Measurements from ENCODE around the gene SLC25A26. TPM values are rescaled to one million over a fixed set of nuclear protein-coding genes. Genes with fewer than 3 reads are reported as not detected.

The SLC25A26 gene
- total and polyA plus RNA-seq, 2 of the 13 experiments (the other 11 are each of a cell fraction or from before 2014, with no cell fraction given): 23.1 to 32.7 TPM

DNA sequence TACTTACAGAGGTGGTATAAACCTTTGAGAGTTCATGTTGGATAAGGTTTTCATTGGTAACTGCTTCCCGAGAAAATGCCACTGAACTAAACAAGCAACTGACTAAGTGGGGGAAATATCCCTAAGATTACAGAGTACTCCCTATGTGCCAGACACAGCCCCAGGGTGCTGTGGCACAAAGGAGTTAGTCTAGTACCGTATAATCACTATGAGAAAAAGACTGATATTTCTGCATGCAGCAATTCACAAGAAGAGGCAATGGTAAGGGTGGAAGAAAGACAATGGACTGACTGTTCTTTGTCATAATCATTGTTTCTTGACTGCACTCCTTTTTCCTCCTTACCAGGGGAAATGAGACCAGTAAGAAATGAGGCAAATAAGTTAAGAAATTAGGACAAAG lies 20.0 kb upstream of the SLC25A26 start:
- Histone ChIP-seq H3K79me2 (ENCODE audit: insufficient read depth, low read length) (no peaks in the 10 kb centered on the region), H3K27me3 (ENCODE audit: control insufficient read depth in 1 of 2, insufficient read depth in 2 of 2, low read length in 2 of 2) (no peaks in the 10 kb centered on the region), H3K36me3 (replicated peaks in 1 of 2; ENCODE audit: control insufficient read depth in 1 of 2, insufficient read depth in 2 of 2, low read length in 2 of 2) (no peaks in the 10 kb centered on the region), H3K4me2 (ENCODE audit: low read depth, low read length) (no peak overlapping the region), H4K20me1 (ENCODE audit: insufficient read depth, low read length) (no peaks in the 10 kb centered on the region), H3K9me3 (ENCODE audit: low read length) (no peaks in the 10 kb centered on the region), H3K27ac (ENCODE audit: extremely low read length, insufficient read depth, low read length) (no peak overlapping the region), H3K4me1 (ENCODE audit: insufficient read depth, low read length) (no peaks in the 10 kb centered on the region), H3K4me3 (replicated peaks in 1 of 3; ENCODE audit: insufficient read depth in 1 of 3, low read depth in 2 of 3, low read length in 3 of 3) (no peak overlapping the region), H2AFZ (ENCODE audit: low read length) (no peak overlapping the region), H3K9ac (ENCODE audit: insufficient read depth, low read depth, low read length) (no peak overlapping the region)
- in situ Hi-C loops (cut with HindIII; ENCODE audit: extremely low pct_ligation_motif_present, low pct_unique_long_range_greater_than_20kb) (no loop called here), intact Hi-C loops (cut with micrococcal nuclease; ENCODE audit: unreplicated experiment) (no loop called here)
- ATAC-seq: no peak
- POLR2A ChIA-PET: no interaction called here
- CTCF ChIA-PET (ENCODE audit: low intra/inter-chr PET ratio, low total read pairs): no interaction called here
- TF ChIP-seq SNAPC2 (CRISPR knock-in tag; IDR thresholded peaks at IDR 0.05) (no peak), GFI1 (CRISPR knock-in tag; IDR thresholded peaks at IDR 0.05; ENCODE audit: borderline replicate concordance) (no peak)
- TF ChIP-seq, protein P1, sequence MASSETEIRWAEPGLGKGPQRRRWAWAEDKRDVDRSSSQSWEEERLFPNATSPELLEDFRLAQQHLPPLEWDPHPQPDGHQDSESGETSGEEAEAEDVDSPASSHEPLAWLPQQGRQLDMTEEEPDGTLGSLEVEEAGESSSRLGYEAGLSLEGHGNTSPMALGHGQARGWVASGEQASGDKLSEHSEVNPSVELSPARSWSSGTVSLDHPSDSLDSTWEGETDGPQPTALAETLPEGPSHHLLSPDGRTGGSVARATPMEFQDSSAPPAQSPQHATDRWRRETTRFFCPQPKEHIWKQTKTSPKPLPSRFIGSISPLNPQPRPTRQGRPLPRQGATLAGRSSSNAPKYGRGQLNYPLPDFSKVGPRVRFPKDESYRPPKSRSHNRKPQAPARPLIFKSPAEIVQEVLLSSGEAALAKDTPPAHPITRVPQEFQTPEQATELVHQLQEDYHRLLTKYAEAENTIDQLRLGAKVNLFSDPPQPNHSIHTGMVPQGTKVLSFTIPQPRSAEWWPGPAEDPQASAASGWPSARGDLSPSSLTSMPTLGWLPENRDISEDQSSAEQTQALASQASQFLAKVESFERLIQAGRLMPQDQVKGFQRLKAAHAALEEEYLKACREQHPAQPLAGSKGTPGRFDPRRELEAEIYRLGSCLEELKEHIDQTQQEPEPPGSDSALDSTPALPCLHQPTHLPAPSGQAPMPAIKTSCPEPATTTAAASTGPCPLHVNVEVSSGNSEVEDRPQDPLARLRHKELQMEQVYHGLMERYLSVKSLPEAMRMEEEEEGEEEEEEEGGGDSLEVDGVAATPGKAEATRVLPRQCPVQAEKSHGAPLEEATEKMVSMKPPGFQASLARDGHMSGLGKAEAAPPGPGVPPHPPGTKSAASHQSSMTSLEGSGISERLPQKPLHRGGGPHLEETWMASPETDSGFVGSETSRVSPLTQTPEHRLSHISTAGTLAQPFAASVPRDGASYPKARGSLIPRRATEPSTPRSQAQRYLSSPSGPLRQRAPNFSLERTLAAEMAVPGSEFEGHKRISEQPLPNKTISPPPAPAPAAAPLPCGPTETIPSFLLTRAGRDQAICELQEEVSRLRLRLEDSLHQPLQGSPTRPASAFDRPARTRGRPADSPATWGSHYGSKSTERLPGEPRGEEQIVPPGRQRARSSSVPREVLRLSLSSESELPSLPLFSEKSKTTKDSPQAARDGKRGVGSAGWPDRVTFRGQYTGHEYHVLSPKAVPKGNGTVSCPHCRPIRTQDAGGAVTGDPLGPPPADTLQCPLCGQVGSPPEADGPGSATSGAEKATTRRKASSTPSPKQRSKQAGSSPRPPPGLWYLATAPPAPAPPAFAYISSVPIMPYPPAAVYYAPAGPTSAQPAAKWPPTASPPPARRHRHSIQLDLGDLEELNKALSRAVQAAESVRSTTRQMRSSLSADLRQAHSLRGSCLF (CRISPR knock-in tag; IDR thresholded peaks at IDR 0.05; ENCODE audit: borderline replicate concordance): no peak
- WGBS (ENCODE audit: low lambda C conversion rate): 5% methylated on average over 2 of the region's 2 CpGs
- no TSS peak for BruUV-seq (replicated peaks)
- FAIRE-seq: no peak
- no peak for DNase-seq (ENCODE audit: low spot score)

DNA sequence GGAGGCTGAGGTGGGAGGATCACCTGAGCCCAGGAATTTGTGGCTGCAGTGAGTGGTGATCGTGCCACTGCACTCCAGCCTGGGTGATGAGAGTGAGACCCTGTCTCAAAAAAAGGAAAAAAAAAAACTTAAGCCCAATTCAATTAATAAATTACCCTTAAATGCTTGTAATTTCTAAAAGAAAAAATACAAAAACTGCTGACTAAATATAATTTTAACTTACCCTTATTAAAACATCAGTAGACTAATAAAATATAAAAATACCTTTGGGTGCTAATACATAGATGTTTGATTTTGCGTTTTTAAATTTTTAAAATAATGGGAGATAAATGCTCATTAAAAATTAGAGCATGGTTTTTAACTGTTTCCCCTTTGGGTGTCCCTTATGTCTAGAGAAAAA lies 17.5 kb upstream of the SLC25A26 start:
- intact Hi-C loops (cut with micrococcal nuclease; ENCODE audit: unreplicated experiment) (no loop called here), in situ Hi-C loops (cut with HindIII; ENCODE audit: extremely low pct_ligation_motif_present, low pct_unique_long_range_greater_than_20kb) (no loop called here)
- ATAC-seq (no peak), FAIRE-seq (no peak), DNase-seq (ENCODE audit: low spot score) (no peak)
- no TSS peak for BruUV-seq (replicated peaks)
- Histone ChIP-seq H3K4me2 (ENCODE audit: low read depth, low read length) (no peak overlapping the region), H3K9me3 (ENCODE audit: low read length) (no peaks in the 10 kb centered on the region), H3K9ac (ENCODE audit: insufficient read depth, low read depth, low read length) (no peak overlapping the region), H2AFZ (ENCODE audit: low read length) (no peak overlapping the region), H3K36me3 (replicated peaks in 1 of 2; ENCODE audit: control insufficient read depth in 1 of 2, insufficient read depth in 2 of 2, low read length in 2 of 2) (no peaks in the 10 kb centered on the region), H4K20me1 (ENCODE audit: insufficient read depth, low read length) (no peaks in the 10 kb centered on the region), H3K4me1 (ENCODE audit: insufficient read depth, low read length) (no peaks in the 10 kb centered on the region), H3K79me2 (ENCODE audit: insufficient read depth, low read length) (no peaks in the 10 kb centered on the region), H3K27me3 (ENCODE audit: control insufficient read depth in 1 of 2, insufficient read depth in 2 of 2, low read length in 2 of 2) (no peaks in the 10 kb centered on the region), H3K4me3 (replicated peaks in 1 of 3; ENCODE audit: insufficient read depth in 1 of 3, low read depth in 2 of 3, low read length in 3 of 3) (no peak overlapping the region), H3K27ac (ENCODE audit: extremely low read length, insufficient read depth, low read length) (no peak overlapping the region)
- 2% methylated on average over 2 of the region's 2 CpGs for WGBS (ENCODE audit: low lambda C conversion rate)
- peak in 1 of 2 experiments; percentile 36; a peak in 1 of 4 replicates for TF ChIP-seq MAFK (conservative IDR thresholded peaks at IDR 0.05 in 1 of 2, IDR thresholded peaks at IDR 0.05 in 1 of 2; ENCODE audit: low read length in 2 of 2)
- TF ChIP-seq, protein P2, sequence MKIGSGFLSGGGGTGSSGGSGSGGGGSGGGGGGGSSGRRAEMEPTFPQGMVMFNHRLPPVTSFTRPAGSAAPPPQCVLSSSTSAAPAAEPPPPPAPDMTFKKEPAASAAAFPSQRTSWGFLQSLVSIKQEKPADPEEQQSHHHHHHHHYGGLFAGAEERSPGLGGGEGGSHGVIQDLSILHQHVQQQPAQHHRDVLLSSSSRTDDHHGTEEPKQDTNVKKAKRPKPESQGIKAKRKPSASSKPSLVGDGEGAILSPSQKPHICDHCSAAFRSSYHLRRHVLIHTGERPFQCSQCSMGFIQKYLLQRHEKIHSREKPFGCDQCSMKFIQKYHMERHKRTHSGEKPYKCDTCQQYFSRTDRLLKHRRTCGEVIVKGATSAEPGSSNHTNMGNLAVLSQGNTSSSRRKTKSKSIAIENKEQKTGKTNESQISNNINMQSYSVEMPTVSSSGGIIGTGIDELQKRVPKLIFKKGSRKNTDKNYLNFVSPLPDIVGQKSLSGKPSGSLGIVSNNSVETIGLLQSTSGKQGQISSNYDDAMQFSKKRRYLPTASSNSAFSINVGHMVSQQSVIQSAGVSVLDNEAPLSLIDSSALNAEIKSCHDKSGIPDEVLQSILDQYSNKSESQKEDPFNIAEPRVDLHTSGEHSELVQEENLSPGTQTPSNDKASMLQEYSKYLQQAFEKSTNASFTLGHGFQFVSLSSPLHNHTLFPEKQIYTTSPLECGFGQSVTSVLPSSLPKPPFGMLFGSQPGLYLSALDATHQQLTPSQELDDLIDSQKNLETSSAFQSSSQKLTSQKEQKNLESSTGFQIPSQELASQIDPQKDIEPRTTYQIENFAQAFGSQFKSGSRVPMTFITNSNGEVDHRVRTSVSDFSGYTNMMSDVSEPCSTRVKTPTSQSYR (CRISPR knock-in tag; IDR thresholded peaks at IDR 0.05; ENCODE audit: borderline replicate concordance): no peak
- ChIA-PET CTCF (ENCODE audit: low intra/inter-chr PET ratio, low total read pairs) (no interaction called here), POLR2A (no interaction called here)
